ENCODE measurements around the gene POMGNT2. TPM values are rescaled to one million over a fixed set of nuclear protein-coding genes. Genes with fewer than 3 reads are reported as not detected.

The POMGNT2 gene
- total RNA-seq, 1 donor from 2014 or later: 2.6 TPM

GRCh38 chr3:43035801-43036365, 70.0 kb downstream of the POMGNT2 start:
- POLR2A ChIA-PET: no interaction called here
- H3K4me3 Mint-ChIP-seq: no peak overlapping the region
- no peaks in the 10 kb centered on the region for H3K4me1 Mint-ChIP-seq
- no peaks in the 10 kb centered on the region for H3K9me3 Mint-ChIP-seq
- no peak overlapping the region for H3K27ac Mint-ChIP-seq
- ATAC-seq (ENCODE audit: low read depth) (no peak), DNase-seq (no peak)
- TF ChIP-seq CTCF (IDR thresholded peaks at IDR 0.05): no peak
- peaks cover 7% of the 10 kb centered on the region for H3K27me3 Mint-ChIP-seq
- CTCF ChIA-PET: no interaction called here
- H3K36me3 Mint-ChIP-seq (ENCODE audit: low read depth): no peaks in the 10 kb centered on the region
- intact Hi-C loops (cut with micrococcal nuclease): no loop called here

DNA sequence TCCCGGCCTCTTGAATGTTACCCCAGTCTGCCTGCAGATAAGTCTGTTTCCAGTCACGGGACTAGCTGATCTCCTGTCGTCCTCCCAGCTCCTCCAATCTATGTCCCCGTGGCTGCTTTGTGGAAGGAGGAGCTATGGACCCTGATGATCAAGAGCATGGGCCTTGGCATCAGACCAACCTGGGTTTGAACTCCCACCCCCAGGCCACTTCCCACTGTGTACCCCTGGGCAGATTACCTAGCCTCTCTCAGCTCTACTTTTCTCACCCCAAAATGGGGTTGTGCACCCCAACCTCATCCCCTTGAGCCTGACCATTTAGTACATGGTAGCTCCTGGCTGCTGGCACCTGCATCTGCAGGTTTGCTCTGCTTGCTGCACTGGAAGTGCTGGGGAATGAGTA, 71.0 kb downstream of the POMGNT2 start:
- no peak for ATAC-seq (ENCODE audit: low read depth)
- DNase-seq: no peak
- Mint-ChIP-seq H3K36me3 (ENCODE audit: low read depth) (no peaks in the 10 kb centered on the region), H3K27me3 (peaks cover 7% of the 10 kb centered on the region), H3K4me3 (no peak overlapping the region), H3K27ac (no peak overlapping the region), H3K4me1 (no peaks in the 10 kb centered on the region), H3K9me3 (no peaks in the 10 kb centered on the region)
- no peak for TF ChIP-seq CTCF (IDR thresholded peaks at IDR 0.05)
- POLR2A ChIA-PET: no interaction called here
- intact Hi-C loops (cut with micrococcal nuclease): no loop called here
- CTCF ChIA-PET: no interaction called here

DNA sequence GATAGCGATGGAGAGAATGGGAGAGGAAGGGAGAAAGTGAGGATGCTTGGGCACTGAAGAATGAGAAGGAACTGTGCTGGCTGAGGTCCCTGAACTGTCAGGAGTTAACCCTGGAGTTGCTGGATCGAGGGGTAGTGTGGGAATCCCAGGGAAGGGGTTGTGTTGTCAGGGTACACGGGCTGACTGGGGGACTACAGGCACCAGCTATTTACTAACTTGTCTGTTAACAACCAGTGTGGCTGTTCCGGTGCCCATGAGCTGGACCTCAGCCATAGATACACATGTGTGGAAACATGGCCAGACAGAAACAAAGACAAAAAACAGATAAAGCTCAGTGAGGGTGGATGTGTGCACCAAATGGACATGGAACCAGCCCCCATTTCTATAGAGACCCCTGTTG, 71.7 kb downstream of the POMGNT2 start:
- Mint-ChIP-seq H3K4me1 (no peaks in the 10 kb centered on the region), H3K9me3 (no peaks in the 10 kb centered on the region), H3K27me3 (peaks cover 7% of the 10 kb centered on the region), H3K36me3 (ENCODE audit: low read depth) (no peaks in the 10 kb centered on the region), H3K27ac (no peak overlapping the region), H3K4me3 (no peak overlapping the region)
- no peak for ATAC-seq (ENCODE audit: low read depth)
- no peak for TF ChIP-seq CTCF (IDR thresholded peaks at IDR 0.05)
- ChIA-PET CTCF (no interaction called here), POLR2A (no interaction called here)
- intact Hi-C loops (cut with micrococcal nuclease): no loop called here
- no peak for DNase-seq

GRCh38 chr3:43032646-43033628, 72.9 kb downstream of the POMGNT2 start:
- TF ChIP-seq CTCF (IDR thresholded peaks at IDR 0.05): no peak
- Mint-ChIP-seq H3K4me3 (no peak overlapping the region), H3K4me1 (no peaks in the 10 kb centered on the region), H3K9me3 (no peaks in the 10 kb centered on the region), H3K27ac (no peak overlapping the region), H3K27me3 (peaks cover 7% of the 10 kb centered on the region), H3K36me3 (ENCODE audit: low read depth) (no peaks in the 10 kb centered on the region)
- ATAC-seq (ENCODE audit: low read depth) (no peak), DNase-seq (no peak)
- ChIA-PET CTCF (no interaction called here), POLR2A (no interaction called here)
- intact Hi-C loops (cut with micrococcal nuclease): no loop called here

- ChIA-PET CTCF (no interaction called here), POLR2A (no interaction called here)
- peaks cover 7% of the 10 kb centered on the region for H3K27me3 Mint-ChIP-seq
- no peak overlapping the region for H3K27ac Mint-ChIP-seq
- ATAC-seq (ENCODE audit: low read depth): no peak
- intact Hi-C loops (cut with micrococcal nuclease): no loop called here
- H3K36me3 Mint-ChIP-seq (ENCODE audit: low read depth): no peaks in the 10 kb centered on the region
- no peak overlapping the region for H3K4me3 Mint-ChIP-seq
- TF ChIP-seq CTCF (IDR thresholded peaks at IDR 0.05): no peak
- H3K4me1 Mint-ChIP-seq: no peaks in the 10 kb centered on the region
- no peak for DNase-seq
- H3K9me3 Mint-ChIP-seq: no peaks in the 10 kb centered on the region
Observed at GRCh38 chr3:43031889-43032545, 73.9 kb downstream of the POMGNT2 start.
